ENCODE measurements around the gene NRK. TPM values are rescaled to one million over a fixed set of nuclear protein-coding genes. Genes with fewer than 3 reads are reported as not detected.
"Not testable (repeated sequence)": the region's sequence is repeated elsewhere in the genome, so short reads cannot be mapped to it uniquely, and the experiment has no call there.

NRK gene
- total and polyA plus RNA-seq, 2 donors (not counting 1 experiment from before 2014, with no cell fraction given), result 0.30 to 0.50 TPM

- Histone ChIP-seq H3K27me3 (ENCODE audit: control insufficient read depth, insufficient read depth, low read length) (no peaks in the 10 kb centered on the region), H3K36me3 (ENCODE audit: control insufficient read depth, insufficient read depth, low read length) (no peaks in the 10 kb centered on the region), H3K9me3 (ENCODE audit: control insufficient read depth, insufficient read depth, low read depth, low read length) (no peaks in the 10 kb centered on the region), H4K20me1 (ENCODE audit: control insufficient read depth, extremely low read depth, insufficient read depth, low read length) (no peaks in the 10 kb centered on the region), H3K79me2 (ENCODE audit: control insufficient read depth, insufficient read depth, low read length) (no peaks in the 10 kb centered on the region), H3K27ac (ENCODE audit: insufficient read depth, low read length) (no peak overlapping the region), H3K4me2 (ENCODE audit: extremely low read depth, insufficient read depth, low read length) (no peak overlapping the region), H3K4me3 (replicated peaks in 1 of 4; ENCODE audit: control extremely low read depth in 1 of 4, insufficient read depth in 1 of 4, low read depth in 3 of 4, low read length in 4 of 4) (no peak overlapping the region), H3K4me1 (ENCODE audit: control insufficient read depth, extremely low read depth, insufficient read depth, low read length) (no peaks in the 10 kb centered on the region), H3K9ac (ENCODE audit: insufficient read depth, low read length) (no peak overlapping the region), H2AFZ (ENCODE audit: low read length) (no peak overlapping the region)
- TF ChIP-seq EZH2 (IDR thresholded peaks at IDR 0.05; ENCODE audit: low read length, missing control alignments), result no peak
- no peak for TF ChIP-seq CTCF (conservative IDR thresholded peaks at IDR 0.05 in 1 of 2, IDR thresholded peaks at IDR 0.05 in 1 of 2; ENCODE audit: low read depth in 1 of 2, low read length in 2 of 2)
- no peak for DNase-seq (ENCODE audit: low read depth in 2 of 2)
Observed at GRCh38 chrX:106000203-106000602, 177.9 kb downstream of the NRK start.

- not testable (repeated sequence) for DNase-seq (ENCODE audit: low read depth in 2 of 2)
Observed at GRCh38 chrX:106000609-106001008, 178.3 kb downstream of the NRK start.

GRCh38 chrX:106005684-106006083 is 183.3 kb downstream of the NRK start:
- H4K20me1 ChIP-seq (ENCODE audit: control insufficient read depth, extremely low read depth, insufficient read depth, low read length), result no peaks in the 10 kb centered on the region
- H3K9ac ChIP-seq (ENCODE audit: insufficient read depth, low read length), result no peak overlapping the region
- H3K4me1 ChIP-seq (ENCODE audit: control insufficient read depth, extremely low read depth, insufficient read depth, low read length), result no peaks in the 10 kb centered on the region
- H3K9me3 ChIP-seq (ENCODE audit: control insufficient read depth, insufficient read depth, low read depth, low read length), result no peaks in the 10 kb centered on the region
- no peaks in the 10 kb centered on the region for H3K27me3 ChIP-seq (ENCODE audit: control insufficient read depth, insufficient read depth, low read length)
- no peak for DNase-seq (ENCODE audit: low read depth in 2 of 2)
- no peak overlapping the region for H2AFZ ChIP-seq (ENCODE audit: low read length)
- no peak overlapping the region for H3K4me3 ChIP-seq (replicated peaks in 1 of 4; ENCODE audit: control extremely low read depth in 1 of 4, insufficient read depth in 1 of 4, low read depth in 3 of 4, low read length in 4 of 4)
- H3K27ac ChIP-seq (ENCODE audit: insufficient read depth, low read length), result no peak overlapping the region
- H3K36me3 ChIP-seq (ENCODE audit: control insufficient read depth, insufficient read depth, low read length), result no peaks in the 10 kb centered on the region
- TF ChIP-seq EZH2 (IDR thresholded peaks at IDR 0.05; ENCODE audit: low read length, missing control alignments), result no peak
- TF ChIP-seq CTCF (conservative IDR thresholded peaks at IDR 0.05 in 1 of 2, IDR thresholded peaks at IDR 0.05 in 1 of 2; ENCODE audit: low read depth in 1 of 2, low read length in 2 of 2), result no peak
- no peaks in the 10 kb centered on the region for H3K79me2 ChIP-seq (ENCODE audit: control insufficient read depth, insufficient read depth, low read length)
- H3K4me2 ChIP-seq (ENCODE audit: extremely low read depth, insufficient read depth, low read length), result no peak overlapping the region

More at GRCh38 chrX:106000609-106001008, 178.3 kb downstream of the NRK start:
- not testable (repeated sequence) for H3K27me3 ChIP-seq (ENCODE audit: control insufficient read depth, insufficient read depth, low read length); H3K4me3 ChIP-seq (replicated peaks in 1 of 4; ENCODE audit: control extremely low read depth in 1 of 4, insufficient read depth in 1 of 4, low read depth in 3 of 4, low read length in 4 of 4); H3K4me1 ChIP-seq (ENCODE audit: control insufficient read depth, extremely low read depth, insufficient read depth, low read length); H3K79me2 ChIP-seq (ENCODE audit: control insufficient read depth, insufficient read depth, low read length); H4K20me1 ChIP-seq (ENCODE audit: control insufficient read depth, extremely low read depth, insufficient read depth, low read length); H2AFZ ChIP-seq (ENCODE audit: low read length); H3K27ac ChIP-seq (ENCODE audit: insufficient read depth, low read length); H3K9ac ChIP-seq (ENCODE audit: insufficient read depth, low read length); H3K36me3 ChIP-seq (ENCODE audit: control insufficient read depth, insufficient read depth, low read length); H3K9me3 ChIP-seq (ENCODE audit: control insufficient read depth, insufficient read depth, low read depth, low read length); H3K4me2 ChIP-seq (ENCODE audit: extremely low read depth, insufficient read depth, low read length)
